HG03521 (cell line): Measurements from ENCODE around the gene TFR2.

Experiments
- ATAC-seq: cut with Tn5 transposase; IDR thresholded peaks from one replicate; pipeline ENCODE4 v1.9.1; 2021; ENCODE audit warnings: mild to moderate bottlenecking, moderate library complexity; ENCODE audit not compliant: unreplicated experiment

TFR2 gene

GRCh38 chr7:100573691-100574361 is 67.5 kb downstream of the TFR2 start, which contains the start of gene SAP25:
Gene SAP25, minus strand, starts transcription at chr7:100573900. Its CDS starts 158 bp downstream, at chr7:100573742.
- no peak for ATAC-seq

DNA sequence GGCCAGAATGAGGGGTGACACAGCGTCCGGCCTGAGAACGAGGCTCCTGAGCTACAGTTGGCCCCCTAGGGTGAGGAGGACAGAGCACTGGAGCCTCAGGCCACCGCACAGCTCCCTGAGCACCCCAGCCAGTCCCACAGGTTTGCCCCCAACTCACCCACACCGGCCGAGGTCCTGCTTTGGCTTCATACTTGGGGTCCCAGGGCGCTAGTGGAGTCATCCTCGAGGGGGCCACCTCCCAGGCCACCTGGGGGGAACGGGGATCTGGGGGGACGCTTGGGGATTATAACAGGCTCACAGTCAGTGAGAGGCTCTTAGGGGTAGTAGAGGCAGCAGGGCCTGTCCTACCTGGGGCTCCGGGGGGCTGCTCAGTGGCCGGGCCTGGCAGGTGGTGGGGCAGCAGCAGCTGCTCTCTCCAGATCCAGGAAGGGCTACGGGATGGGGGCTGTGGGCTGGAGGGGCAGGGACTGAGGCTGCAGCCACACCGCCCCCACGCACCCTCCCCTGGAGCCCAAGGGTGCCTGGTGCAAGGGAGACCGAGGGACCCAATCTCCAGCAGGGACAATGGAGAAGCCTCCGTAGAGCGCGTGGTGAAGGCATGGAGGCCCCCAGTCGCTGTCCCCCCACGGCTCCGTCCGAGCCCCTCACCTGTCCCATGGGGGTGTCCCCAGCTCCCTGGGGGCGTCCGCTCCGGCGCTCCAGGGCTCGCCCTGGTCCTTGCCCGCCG is 68.2 kb downstream of the TFR2 start:
- ATAC-seq = no peak

- no peak for ATAC-seq
Observed at GRCh38 chr7:100572281-100572948, 68.9 kb downstream of the TFR2 start.

GRCh38 chr7:100571829-100572116 is 69.6 kb downstream of the TFR2 start:
- ATAC-seq = no peak

- no peak for ATAC-seq
Observed at GRCh38 chr7:100570954-100571828, 70.2 kb downstream of the TFR2 start.
